HT1080 (cell line): ENCODE data around the gene SIGLECL1. TPM values are rescaled to one million over a fixed set of nuclear protein-coding genes. Genes with fewer than 3 reads are reported as not detected.

Experiments
- DNase-seq: peaks from one replicate; pipeline ENCODE4 v3.0.0-alpha.2; 2015; ENCODE audit warnings: low read depth
- polyA plus RNA-seq, 2 experiments: library from polyadenylated mRNA; depleted of rRNA; stranded (reverse); fragments of >200 nt; gene quantifications; 2 replicates each; pipeline ENCODE4 v1.2.3, GENCODE V29; 2015
- total RNA-seq: library from RNA; depleted of rRNA; stranded (reverse); fragments of >200 nt; shearing (Covaris generic); gene quantifications from 2 replicates; pipeline ENCODE4 v1.2.3, GENCODE V29; 2014; rRNA removed

The SIGLECL1 gene
- total RNA-seq: not detected in 2 replicates
- not detected in 2 replicates for polyA plus RNA-seq (2015; cell fraction: cytosol; rRNA removed)
- polyA plus RNA-seq (2015; cell fraction: nucleus; rRNA removed): not detected in 2 replicates

- DNase-seq: no peak
Observed at GRCh38 chr19:51250786-51251467, at the start of gene SIGLECL1. TSS of gene SIGLECL1 (plus strand) at chr19:51251080. CDS start at chr19:51264073, 12,993 bp downstream.

DNA sequence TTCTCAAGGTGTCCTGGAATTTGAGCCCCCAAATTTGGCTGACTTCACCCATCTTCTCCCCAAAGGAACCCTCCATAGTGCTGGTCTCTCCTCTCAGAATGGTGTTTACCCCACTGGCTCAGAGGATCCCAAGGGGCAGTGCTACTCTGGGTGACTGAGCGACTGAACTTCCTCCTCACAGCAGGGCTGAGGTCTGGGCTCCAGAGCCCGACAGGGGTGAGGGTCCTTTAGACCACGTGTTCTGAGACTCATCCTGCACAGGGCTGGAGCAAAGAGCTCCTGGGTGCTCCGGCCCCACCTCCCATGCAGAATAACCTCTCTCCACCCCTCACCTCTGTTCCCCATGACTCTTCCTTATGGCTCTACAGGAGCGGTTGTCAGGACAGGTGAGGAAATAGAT, 49.2 kb upstream of the SIGLECL1 start:
- DNase-seq: no peak

GRCh38 chr19:51203916-51204315, 47.0 kb upstream of the SIGLECL1 start:
- DNase-seq: no peak

DNA sequence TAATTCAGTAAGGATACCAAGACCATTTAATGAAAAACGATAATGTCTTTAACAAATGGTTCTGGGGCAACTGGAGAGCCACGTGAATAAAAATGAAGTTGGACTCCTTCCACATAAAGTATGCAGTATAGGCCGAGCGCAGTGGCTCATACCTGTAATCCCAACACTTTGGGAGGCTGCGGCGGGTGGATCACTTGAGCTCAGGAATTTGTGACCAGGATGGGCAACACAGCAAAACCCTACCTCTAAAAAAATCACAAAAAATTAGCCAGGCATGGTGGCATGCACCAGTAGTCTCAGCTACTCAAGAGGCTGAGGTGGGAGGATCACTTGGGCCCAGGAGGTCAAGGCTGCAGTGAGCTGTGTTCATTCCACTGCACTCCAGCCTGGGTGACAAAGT, 46.6 kb upstream of the SIGLECL1 start:
- no peak for DNase-seq

DNA sequence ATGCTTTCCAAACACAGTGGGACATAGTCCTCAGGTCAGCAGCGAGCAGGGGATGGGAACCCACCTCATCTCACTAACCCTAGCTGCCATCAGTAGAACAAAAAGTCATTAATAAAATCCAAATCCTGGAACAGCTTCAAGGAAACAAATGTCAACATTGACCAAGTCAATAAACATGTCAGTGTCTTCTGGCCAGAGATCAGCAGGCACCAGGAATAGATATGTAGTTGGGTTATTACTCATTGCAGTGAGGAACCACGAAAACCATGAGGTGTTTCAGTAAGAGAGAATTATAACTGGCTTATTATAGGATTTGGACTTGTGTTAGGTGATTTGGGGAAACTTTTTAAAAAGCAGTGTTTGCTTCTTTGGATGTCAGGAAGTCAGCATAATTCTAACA, 43.1 kb upstream of the SIGLECL1 start:
- no peak for DNase-seq

DNA sequence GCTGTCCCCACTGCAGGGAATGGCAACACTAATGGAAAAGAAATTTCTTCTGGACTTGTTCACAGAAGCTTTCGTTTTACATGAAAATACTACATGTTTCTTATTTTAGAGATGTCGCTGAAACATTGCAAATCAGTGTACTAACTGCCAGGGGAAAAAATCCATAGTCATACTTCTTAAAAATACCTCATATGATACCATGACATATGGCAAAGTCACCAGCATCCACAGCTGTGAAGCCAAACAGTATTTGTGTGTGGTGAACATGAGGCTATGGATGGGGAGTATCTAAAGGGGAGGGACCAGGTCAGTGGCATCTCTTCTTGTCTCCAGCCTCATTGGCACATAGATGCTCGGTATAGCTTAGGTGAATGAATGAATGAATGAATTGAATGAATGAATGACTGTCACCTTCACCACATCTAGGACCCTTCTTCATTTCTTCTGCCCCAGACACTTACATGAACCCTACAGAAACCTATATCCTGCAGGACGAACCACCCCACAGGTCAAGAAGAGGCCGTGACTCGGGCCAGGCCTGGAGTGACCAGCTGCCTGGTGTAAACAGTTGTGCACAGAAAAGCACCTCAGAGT, 40.6 kb upstream of the SIGLECL1 start:
- no peak for DNase-seq

GRCh38 chr19:51210874-51211361, 40.0 kb upstream of the SIGLECL1 start:
- peak; percentile 78 for DNase-seq

GRCh38 chr19:51211833-51212232, 39.0 kb upstream of the SIGLECL1 start:
- DNase-seq: no peak

DNA sequence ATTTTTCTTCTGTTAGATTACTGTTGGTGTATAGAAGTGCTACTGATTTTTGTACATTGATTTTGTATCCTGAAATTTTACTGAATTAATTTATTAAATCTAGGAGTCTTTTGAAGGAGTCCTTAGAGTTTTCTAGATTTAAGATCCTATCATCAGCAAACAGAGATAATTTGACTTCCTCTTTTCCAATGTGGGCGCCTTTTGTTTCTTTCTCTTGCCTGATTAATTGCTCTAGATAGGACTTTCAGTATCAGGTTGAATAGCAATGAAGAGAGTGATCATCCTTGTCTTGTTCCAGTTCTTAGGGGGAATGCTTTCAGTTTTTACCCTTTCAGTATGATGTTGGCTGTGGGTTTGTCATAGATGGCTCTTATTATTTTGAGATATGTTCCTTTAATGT, 31.6 kb upstream of the SIGLECL1 start:
- no peak for DNase-seq

DNA sequence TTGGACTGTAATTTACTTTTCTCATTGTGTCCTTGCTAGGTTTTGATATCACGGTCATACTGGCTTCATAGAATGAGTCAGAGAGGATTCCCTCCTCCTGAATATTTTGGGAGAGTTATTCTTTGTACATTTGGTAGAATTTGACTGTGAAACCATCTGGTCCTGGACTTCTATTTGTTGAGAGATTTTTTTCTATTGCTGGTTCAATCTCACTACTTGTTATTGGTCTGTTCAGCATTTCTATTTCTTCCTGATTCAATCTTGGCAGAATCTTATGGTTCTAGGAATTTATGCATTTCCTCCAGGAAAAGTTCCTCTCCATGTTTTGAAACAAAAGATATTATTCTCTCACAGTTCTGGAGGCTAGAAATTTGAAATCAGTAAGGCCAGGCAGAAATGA, 30.9 kb upstream of the SIGLECL1 start:
- DNase-seq: no peak

- DNase-seq: no peak
Observed at GRCh38 chr19:51220996-51221395, 29.9 kb upstream of the SIGLECL1 start.

GRCh38 chr19:51224163-51224641, 26.7 kb upstream of the SIGLECL1 start:
- no peak for DNase-seq

DNA sequence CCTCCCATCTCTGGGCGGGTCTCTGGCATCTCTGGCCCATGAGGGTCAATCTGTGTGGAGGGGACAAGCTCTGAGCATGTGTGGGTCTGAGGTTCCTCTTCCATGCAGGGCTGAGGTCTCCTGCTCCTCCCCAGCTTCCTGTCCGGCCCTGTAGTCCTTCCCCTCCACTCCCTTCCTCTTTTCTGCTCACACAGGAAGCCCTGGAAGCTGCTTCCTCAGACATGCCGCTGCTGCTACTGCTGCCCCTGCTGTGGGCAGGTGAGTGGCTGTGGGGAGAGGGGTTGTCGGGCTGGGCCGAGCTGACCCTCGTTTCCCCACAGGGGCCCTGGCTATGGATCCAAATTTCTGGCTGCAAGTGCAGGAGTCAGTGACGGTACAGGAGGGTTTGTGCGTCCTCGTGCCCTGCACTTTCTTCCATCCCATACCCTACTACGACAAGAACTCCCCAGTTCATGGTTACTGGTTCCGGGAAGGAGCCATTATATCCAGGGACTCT, 25.9 kb upstream of the SIGLECL1 start, which contains the start of gene CD33:
TSS of gene CD33 (plus strand) at position 183 of the 496 bp plus-strand sequence. CDS start at position 222, 39 bp downstream.
- peak; percentile 75 for DNase-seq

DNA sequence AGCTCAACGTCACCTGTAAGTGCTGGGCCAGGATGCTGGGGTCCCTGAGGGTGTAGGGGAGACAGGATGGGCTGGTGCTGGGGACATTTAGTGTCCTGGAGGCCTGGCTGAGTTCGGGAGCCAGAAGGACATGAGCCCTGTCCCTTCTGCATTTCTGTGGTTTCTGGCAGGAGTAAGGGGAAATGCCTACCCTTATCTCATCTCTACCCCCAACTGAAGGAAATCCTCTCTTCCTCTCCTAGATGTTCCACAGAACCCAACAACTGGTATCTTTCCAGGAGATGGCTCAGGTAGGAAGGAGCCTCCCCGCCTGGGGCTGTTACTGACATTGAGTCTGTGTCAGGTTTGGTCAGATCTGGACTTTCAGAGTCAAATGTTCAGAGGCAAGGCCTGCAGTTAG, 24.8 kb upstream of the SIGLECL1 start:
- no peak for DNase-seq

DNA sequence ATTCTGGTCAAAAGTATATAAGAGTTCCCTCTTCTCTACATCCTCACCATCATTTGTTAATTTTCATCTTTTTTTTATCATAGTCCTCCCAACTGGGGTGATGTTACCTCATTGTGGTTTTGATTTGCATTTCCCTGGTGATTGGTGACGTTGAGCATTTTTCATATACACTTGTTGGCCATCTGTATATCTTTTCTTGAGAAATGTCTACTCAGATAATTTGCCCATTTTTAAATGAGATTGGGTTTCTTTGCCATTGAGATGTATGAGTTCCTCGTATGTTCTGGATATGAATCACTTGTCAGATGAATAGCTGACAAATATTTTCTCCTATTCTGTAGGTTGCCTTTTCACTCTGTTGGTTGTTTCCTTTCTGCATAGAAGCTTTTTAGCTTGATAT, 23.6 kb upstream of the SIGLECL1 start:
- DNase-seq: no peak

DNA sequence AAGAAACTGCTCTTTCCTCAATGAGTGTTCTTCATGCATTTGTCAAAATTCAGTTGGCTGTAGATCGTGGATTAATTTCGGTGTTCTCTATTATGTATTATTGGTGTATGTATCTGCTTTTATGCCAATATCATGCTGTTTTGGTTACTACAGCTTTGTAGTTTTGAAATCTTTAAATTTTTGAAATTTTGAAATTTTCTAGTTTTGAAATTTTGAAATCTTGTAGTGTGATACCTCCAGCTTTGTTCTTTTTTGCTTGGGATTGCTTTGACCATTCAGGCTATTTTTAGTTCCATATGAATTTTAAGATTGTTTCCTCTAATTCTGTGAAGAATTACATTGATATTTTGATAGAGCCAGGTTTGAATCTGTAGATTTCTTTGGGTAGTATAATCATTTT, 22.9 kb upstream of the SIGLECL1 start:
- DNase-seq: no peak

GRCh38 chr19:51240866-51241265, 10.0 kb upstream of the SIGLECL1 start:
- DNase-seq: no peak

DNA sequence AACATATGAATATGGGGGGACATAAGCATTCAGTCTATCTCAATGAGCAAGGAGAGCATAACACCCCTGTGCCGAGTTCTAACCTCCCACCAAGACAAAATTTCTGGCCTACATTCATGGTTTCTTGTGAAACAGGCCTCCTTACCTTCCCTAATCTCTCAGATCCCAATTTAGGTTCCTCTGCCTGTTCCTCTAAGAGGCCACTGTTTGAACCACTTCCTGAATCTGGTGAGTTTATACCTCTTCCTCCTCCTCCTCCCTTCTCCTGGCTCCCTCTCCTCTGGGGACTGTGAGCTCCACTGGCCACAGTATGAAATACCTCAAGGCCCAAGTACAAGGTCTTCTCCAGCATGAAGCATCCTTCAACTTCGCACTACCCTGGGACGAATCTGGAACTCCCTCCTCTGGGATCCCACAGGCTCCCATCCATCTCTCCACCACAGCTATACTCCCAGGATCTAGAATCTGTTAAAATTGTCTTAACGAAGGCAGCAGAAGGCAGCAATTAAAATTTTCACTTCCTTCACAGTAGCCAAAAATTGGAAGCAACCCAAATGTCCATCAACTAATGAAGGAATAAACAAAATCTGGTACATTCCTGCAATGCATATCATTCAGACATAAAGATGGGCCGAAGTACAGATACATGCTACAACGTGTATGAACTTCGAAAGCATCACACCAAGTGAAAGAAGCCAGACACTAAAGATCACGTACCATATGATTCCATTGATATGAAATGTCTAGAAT, 7.8 kb upstream of the SIGLECL1 start:
- DNase-seq: no peak

DNA sequence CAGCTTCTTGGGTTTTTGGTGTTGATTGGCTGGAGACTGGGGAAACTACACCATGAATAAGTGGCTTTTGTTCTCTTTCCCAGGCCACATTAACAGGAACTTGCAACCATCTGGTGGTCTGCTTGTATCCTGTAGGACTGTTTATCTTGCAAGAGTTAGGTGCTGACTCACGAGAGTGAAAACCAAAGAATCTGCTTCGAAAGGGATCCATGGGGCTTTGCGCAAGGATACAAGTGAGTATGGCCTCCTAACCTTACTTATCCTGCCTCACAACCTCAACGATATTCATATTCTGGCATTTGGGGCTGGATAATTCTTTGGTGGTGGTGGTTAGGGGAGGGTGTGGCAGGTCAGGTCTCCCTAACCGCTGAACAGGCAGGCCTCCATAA, 4.7 kb upstream of the SIGLECL1 start:
- peak; percentile 96 for DNase-seq

DNA sequence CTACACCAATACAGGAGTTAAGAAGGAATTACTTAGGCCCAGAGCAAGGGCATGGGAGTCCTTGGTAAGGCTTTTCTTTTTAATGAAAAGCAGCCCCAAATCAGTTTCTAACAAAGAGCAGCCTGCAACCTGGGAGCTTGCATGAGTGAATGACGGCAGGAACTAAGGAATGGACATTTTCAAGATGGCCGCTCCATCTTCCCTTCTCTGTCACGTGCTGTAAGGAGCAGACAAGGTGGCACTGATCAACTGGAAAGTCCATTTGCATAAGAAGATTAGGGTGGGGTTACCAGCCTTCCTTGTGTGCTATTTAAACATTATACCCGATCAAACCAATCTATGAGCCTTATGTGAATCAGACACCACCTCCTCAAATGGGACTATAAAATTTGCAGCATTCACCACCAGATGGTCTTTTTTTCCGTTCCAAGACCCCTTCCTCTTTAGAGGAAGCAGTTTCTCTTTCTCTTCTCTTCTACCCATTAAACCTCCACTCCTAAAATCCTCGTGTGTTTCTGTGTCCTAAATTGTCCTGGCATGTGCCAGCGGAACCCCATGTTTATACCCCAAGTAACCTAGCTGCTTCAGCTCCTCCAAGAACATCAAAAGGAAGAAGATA, 2.8 kb upstream of the SIGLECL1 start:
- no peak for DNase-seq

DNA sequence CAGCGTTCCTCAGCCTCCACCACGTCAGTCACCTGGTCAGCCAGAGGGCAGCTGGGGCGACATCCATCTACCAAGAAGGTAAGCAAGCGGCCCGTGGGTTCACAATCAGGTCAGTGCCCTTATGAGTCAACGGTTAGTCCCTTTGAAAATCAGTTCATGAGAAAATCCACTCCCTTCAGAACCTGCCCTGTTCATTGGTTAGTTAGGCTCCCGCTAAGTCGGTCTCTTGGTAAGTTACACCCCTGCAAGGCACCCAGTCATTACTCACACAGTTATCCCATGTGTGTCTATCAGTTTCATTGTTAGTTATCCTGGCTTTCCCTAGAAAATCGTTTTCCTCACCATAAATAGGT, 564 bp downstream of the SIGLECL1 start:
- peak; percentile 28 for DNase-seq
